ENCODE data around the gene TSEN54. TPM values are rescaled to one million over a fixed set of nuclear protein-coding genes. Genes with fewer than 3 reads are reported as not detected.
A peak's percentile ranks its signal among the peaks of the same experiment; 100 is the strongest.

TSEN54 gene
- total and polyA plus RNA-seq, 2 experiments from 2014 or later = 45.9 to 62.5 TPM

- H2AFZ ChIP-seq = no peak overlapping the region
- H3F3A ChIP-seq (replicated peaks; ENCODE audit: low read depth) = no peaks in the 10 kb centered on the region
- DNase-seq (ENCODE audit: low spot score) (no peak), ATAC-seq (no peak)
- H3K27me3 ChIP-seq (ENCODE audit: insufficient read depth) = no peaks in the 10 kb centered on the region
- H3K36me3 ChIP-seq (ENCODE audit: insufficient read depth) = 0 out of 2 replicates have a peak, but pooled peaks cover 6% of the 10 kb centered on the region
- no peak overlapping the region for H3K4me3 ChIP-seq
- peaks cover 35% of the 10 kb centered on the region for H3K79me2 ChIP-seq (replicated peaks; ENCODE audit: insufficient read depth)
- H4K20me1 ChIP-seq (replicated peaks; ENCODE audit: insufficient read depth) = peaks cover 11% of the 10 kb centered on the region
- H3K9me3 Mint-ChIP-seq = no peaks in the 10 kb centered on the region; the same call in 2 of the 3 replicates
- H3K4me1 Mint-ChIP-seq = peaks cover 20% of the 10 kb centered on the region
- peak overlapping the region; percentile 78; the same call in 2 of the 3 replicates for H3K4me3 Mint-ChIP-seq
- peaks cover 16% of the 10 kb centered on the region for H3K27me3 Mint-ChIP-seq (ENCODE audit: insufficient read depth, low read depth, poor library complexity)
- H3K27ac Mint-ChIP-seq = no peak overlapping the region
- H3K27ac ChIP-seq (ENCODE audit: low read depth) = no peak overlapping the region
- H3K4me2 ChIP-seq = peak overlapping the region; percentile 100; the same call in 1 of the 2 replicates
- no peaks in the 10 kb centered on the region for H3K9me2 ChIP-seq (ENCODE audit: insufficient read depth)
- TF ChIP-seq ZNF462 (CRISPR knock-in tag; IDR thresholded peaks at IDR 0.05) (no peak), NANOG (IDR thresholded peaks at IDR 0.05; ENCODE audit: borderline replicate concordance) (no peak), CREB1 (CRISPR knock-in tag; IDR thresholded peaks at IDR 0.05; ENCODE audit: low read depth) (no peak), REST (IDR thresholded peaks at IDR 0.05; ENCODE audit: unreplicated experiment) (no peak), ZNF114 (CRISPR knock-in tag; IDR thresholded peaks at IDR 0.05) (no peak), POLR2AphosphoS5 (IDR thresholded peaks at IDR 0.05; ENCODE audit: low read depth) (no peak), EZH2 (IDR thresholded peaks at IDR 0.05; ENCODE audit: low read depth, unreplicated experiment) (no peak), JUNB (IDR thresholded peaks at IDR 0.05; ENCODE audit: unreplicated experiment) (no peak), ETS1 (IDR thresholded peaks at IDR 0.05) (no peak), STAT1 (IDR thresholded peaks at IDR 0.05; ENCODE audit: unreplicated experiment) (no peak), CTCF (conservative IDR thresholded peaks at IDR 0.05; ENCODE audit: low read depth in 2 of 2) (no peak), EZH2phosphoT487 (IDR thresholded peaks at IDR 0.05; ENCODE audit: unreplicated experiment) (no peak), ZNF331 (CRISPR knock-in tag; IDR thresholded peaks at IDR 0.05; ENCODE audit: low read depth) (no peak)
- H3K36me3 Mint-ChIP-seq (ENCODE audit: low read depth) = peaks cover 13% of the 10 kb centered on the region
- H3K4me1 ChIP-seq (ENCODE audit: insufficient read depth) = peaks cover 7% of the 10 kb centered on the region; the same call in 1 of the 2 replicates
Observed at GRCh38 chr17:75512926-75513640, 3.2 kb upstream of the TSEN54 start.

Measured in GM23338 (cell line).